B cell (primary cell): ENCODE results near the gene DONSON.
"Not testable (repeated sequence)": the region's sequence is repeated elsewhere in the genome, so short reads cannot be mapped to it uniquely, and the experiment has no call there.

Experiments
- EZH2 ChIP-seq: IDR thresholded peaks from 2 replicates; pipeline ENCODE4 v1.6.1; 2012; ENCODE audit warnings: borderline replicate concordance, low read depth, mild to moderate bottlenecking, moderate library complexity, low read length; ENCODE audit not compliant: insufficient read depth, poor library complexity, severe bottlenecking
- TF ChIP-seq, protein P1 (sequence below): fragments of 200-600 bp; IDR thresholded peaks from one replicate; pipeline ENCODE4 v1.8.0; 2022; ENCODE audit warnings: antibody characterized with exemption, mild to moderate bottlenecking

DNA sequence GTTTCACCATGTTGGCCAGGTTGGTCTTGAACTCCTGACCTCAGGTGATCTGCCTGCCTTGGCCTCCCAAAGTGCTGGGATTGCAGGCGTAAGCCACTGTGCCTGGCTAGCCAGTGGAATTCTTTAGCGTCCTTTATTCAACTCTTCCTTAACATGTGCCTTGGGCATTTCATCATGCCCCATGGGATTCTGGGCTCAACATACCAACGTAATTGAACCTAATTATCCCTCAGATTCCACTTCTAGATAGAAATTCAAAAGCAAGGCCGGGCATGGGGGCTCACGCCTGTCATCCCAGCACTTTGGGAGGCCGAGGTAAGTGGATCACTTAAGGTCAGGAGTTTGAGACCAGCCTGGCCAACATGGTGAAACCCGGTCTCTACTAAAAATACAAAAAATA lies 37.7 kb upstream of the DONSON start:
- not testable (repeated sequence) for TF ChIP-seq EZH2
- TF ChIP-seq, protein P1, sequence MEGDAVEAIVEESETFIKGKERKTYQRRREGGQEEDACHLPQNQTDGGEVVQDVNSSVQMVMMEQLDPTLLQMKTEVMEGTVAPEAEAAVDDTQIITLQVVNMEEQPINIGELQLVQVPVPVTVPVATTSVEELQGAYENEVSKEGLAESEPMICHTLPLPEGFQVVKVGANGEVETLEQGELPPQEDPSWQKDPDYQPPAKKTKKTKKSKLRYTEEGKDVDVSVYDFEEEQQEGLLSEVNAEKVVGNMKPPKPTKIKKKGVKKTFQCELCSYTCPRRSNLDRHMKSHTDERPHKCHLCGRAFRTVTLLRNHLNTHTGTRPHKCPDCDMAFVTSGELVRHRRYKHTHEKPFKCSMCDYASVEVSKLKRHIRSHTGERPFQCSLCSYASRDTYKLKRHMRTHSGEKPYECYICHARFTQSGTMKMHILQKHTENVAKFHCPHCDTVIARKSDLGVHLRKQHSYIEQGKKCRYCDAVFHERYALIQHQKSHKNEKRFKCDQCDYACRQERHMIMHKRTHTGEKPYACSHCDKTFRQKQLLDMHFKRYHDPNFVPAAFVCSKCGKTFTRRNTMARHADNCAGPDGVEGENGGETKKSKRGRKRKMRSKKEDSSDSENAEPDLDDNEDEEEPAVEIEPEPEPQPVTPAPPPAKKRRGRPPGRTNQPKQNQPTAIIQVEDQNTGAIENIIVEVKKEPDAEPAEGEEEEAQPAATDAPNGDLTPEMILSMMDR, result not testable (repeated sequence)
